ENCODE results near the gene KPTN. TPM values are rescaled to one million over a fixed set of nuclear protein-coding genes. Genes with fewer than 3 reads are reported as not detected.

KPTN gene
- total and polyA plus RNA-seq, 2 of the 13 experiments (the other 11 are each of a cell fraction or from before 2014, with no cell fraction given): 9.1 to 13.3 TPM

GRCh38 chr19:47445527-47445926 lies 38.5 kb downstream of the KPTN start (continued):
- TF ChIP-seq ZNF496 (CRISPR knock-in tag; IDR thresholded peaks at IDR 0.05; ENCODE audit: insufficient replicate concordance) (no peak), SRSF9 (IDR thresholded peaks at IDR 0.05; ENCODE audit: borderline replicate concordance, insufficient read depth, low read depth, low read length, poor library complexity, severe bottlenecking) (no peak), FOXK1 (CRISPR knock-in tag; IDR thresholded peaks at IDR 0.05; ENCODE audit: borderline replicate concordance, low read depth) (no peak)

DNA sequence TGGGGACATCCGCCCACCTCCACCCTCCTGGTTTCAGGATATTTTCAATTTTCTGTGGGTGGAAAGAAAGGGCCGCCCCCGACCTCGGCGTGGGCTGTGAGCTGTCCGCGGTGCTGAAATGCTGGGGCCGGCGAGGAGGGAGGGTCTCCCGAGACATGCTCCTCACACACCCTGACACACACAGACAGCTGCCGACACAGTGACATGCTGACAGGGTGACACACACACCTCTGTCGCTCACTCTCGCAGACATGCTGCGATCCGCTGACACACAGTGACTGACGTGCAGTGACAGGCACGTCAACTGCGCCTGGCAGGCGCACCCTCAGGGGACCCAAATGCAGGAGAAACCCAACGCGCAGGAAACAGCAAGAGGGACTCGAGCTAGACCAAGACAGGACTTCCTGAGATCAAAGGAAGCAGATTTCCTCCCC lies 39.6 kb downstream of the KPTN start:
- no TSS peak for BruUV-seq (replicated peaks)
- Histone ChIP-seq H3K79me2 (ENCODE audit: insufficient read depth, low read length) (no peaks in the 10 kb centered on the region), H3K27ac (ENCODE audit: extremely low read length, insufficient read depth, low read length) (no peak overlapping the region), H3K4me3 (replicated peaks in 1 of 3; ENCODE audit: insufficient read depth in 1 of 3, low read depth in 2 of 3, low read length in 3 of 3) (no peak overlapping the region), H3K9me3 (ENCODE audit: low read length) (no peaks in the 10 kb centered on the region), H3K9ac (ENCODE audit: insufficient read depth, low read depth, low read length) (no peak overlapping the region), H3K36me3 (replicated peaks in 1 of 2; ENCODE audit: control insufficient read depth in 1 of 2, insufficient read depth in 2 of 2, low read length in 2 of 2) (no peaks in the 10 kb centered on the region), H2AFZ (ENCODE audit: low read length) (no peak overlapping the region), H4K20me1 (ENCODE audit: insufficient read depth, low read length) (no peaks in the 10 kb centered on the region), H3K27me3 (ENCODE audit: control insufficient read depth in 1 of 2, insufficient read depth in 2 of 2, low read length in 2 of 2) (peaks cover 0 to 32% of the 10 kb centered on the region in 2 experiments), H3K4me1 (ENCODE audit: insufficient read depth, low read length) (peaks cover 18% of the 10 kb centered on the region; the same call in 1 of the 2 replicates), H3K4me2 (ENCODE audit: low read depth, low read length) (no peak overlapping the region)
- DNase-seq (ENCODE audit: low spot score): no peak
- ATAC-seq: no peak
- in situ Hi-C loops (cut with HindIII; ENCODE audit: extremely low pct_ligation_motif_present, low pct_unique_long_range_greater_than_20kb) (no loop called here), intact Hi-C loops (cut with micrococcal nuclease; ENCODE audit: unreplicated experiment) (no loop called here)
- ChIA-PET POLR2A (no interaction called here), CTCF (ENCODE audit: low intra/inter-chr PET ratio, low total read pairs) (no interaction called here)
- FAIRE-seq: no peak
- 29% methylated on average over 9 of the region's 22 CpGs for WGBS (ENCODE audit: low lambda C conversion rate)
- TF ChIP-seq ZSCAN9 (CRISPR knock-in tag; IDR thresholded peaks at IDR 0.05; ENCODE audit: borderline replicate concordance) (peak; percentile 53; the same call in 1 of the 2 replicates), ARNT2 (CRISPR knock-in tag; IDR thresholded peaks at IDR 0.05; ENCODE audit: low read depth) (no peak), JUNB (CRISPR knock-in tag; IDR thresholded peaks at IDR 0.05; ENCODE audit: borderline replicate concordance) (no peak), ZIK1 (CRISPR knock-in tag; IDR thresholded peaks at IDR 0.05; ENCODE audit: borderline replicate concordance, low read depth) (no peak), ZNF660 (CRISPR knock-in tag; IDR thresholded peaks at IDR 0.05; ENCODE audit: borderline replicate concordance, low read depth) (no peak), ZNF501 (CRISPR knock-in tag; IDR thresholded peaks at IDR 0.05) (no peak), KLF6 (CRISPR knock-in tag; IDR thresholded peaks at IDR 0.05) (0 out of 2 replicates have a peak, but pooled peaks have one; percentile 58), PAWR (CRISPR knock-in tag; IDR thresholded peaks at IDR 0.05; ENCODE audit: borderline replicate concordance) (no peak), SALL1 (CRISPR knock-in tag; IDR thresholded peaks at IDR 0.05) (peak; percentile 72), SNRNP70 (IDR thresholded peaks at IDR 0.05; ENCODE audit: low read depth, low read length) (no peak), HOXA5 (CRISPR knock-in tag; IDR thresholded peaks at IDR 0.05) (0 out of 2 replicates have a peak, but pooled peaks have one; percentile 20)
- TF ChIP-seq, protein P1, sequence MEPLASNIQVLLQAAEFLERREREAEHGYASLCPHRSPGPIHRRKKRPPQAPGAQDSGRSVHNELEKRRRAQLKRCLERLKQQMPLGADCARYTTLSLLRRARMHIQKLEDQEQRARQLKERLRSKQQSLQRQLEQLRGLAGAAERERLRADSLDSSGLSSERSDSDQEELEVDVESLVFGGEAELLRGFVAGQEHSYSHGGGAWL (CRISPR knock-in tag; IDR thresholded peaks at IDR 0.05): peak; percentile 70; the same call in 1 of the 2 replicates
- TF ChIP-seq, protein P2, sequence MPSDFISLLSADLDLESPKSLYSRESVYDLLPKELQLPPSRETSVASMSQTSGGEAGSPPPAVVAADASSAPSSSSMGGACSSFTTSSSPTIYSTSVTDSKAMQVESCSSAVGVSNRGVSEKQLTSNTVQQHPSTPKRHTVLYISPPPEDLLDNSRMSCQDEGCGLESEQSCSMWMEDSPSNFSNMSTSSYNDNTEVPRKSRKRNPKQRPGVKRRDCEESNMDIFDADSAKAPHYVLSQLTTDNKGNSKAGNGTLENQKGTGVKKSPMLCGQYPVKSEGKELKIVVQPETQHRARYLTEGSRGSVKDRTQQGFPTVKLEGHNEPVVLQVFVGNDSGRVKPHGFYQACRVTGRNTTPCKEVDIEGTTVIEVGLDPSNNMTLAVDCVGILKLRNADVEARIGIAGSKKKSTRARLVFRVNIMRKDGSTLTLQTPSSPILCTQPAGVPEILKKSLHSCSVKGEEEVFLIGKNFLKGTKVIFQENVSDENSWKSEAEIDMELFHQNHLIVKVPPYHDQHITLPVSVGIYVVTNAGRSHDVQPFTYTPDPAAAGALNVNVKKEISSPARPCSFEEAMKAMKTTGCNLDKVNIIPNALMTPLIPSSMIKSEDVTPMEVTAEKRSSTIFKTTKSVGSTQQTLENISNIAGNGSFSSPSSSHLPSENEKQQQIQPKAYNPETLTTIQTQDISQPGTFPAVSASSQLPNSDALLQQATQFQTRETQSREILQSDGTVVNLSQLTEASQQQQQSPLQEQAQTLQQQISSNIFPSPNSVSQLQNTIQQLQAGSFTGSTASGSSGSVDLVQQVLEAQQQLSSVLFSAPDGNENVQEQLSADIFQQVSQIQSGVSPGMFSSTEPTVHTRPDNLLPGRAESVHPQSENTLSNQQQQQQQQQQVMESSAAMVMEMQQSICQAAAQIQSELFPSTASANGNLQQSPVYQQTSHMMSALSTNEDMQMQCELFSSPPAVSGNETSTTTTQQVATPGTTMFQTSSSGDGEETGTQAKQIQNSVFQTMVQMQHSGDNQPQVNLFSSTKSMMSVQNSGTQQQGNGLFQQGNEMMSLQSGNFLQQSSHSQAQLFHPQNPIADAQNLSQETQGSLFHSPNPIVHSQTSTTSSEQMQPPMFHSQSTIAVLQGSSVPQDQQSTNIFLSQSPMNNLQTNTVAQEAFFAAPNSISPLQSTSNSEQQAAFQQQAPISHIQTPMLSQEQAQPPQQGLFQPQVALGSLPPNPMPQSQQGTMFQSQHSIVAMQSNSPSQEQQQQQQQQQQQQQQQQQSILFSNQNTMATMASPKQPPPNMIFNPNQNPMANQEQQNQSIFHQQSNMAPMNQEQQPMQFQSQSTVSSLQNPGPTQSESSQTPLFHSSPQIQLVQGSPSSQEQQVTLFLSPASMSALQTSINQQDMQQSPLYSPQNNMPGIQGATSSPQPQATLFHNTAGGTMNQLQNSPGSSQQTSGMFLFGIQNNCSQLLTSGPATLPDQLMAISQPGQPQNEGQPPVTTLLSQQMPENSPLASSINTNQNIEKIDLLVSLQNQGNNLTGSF (CRISPR knock-in tag; IDR thresholded peaks at IDR 0.05): peak; percentile 32; the same call in 1 of the 2 replicates
- TF ChIP-seq, protein P3, sequence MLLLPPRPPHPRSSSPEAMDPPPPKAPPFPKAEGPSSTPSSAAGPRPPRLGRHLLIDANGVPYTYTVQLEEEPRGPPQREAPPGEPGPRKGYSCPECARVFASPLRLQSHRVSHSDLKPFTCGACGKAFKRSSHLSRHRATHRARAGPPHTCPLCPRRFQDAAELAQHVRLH (CRISPR knock-in tag; IDR thresholded peaks at IDR 0.05; ENCODE audit: borderline replicate concordance, low read depth): 0 out of 2 replicates have a peak, but pooled peaks have one; percentile 32
